ENCODE results near the gene SCN8A.

GRCh38 chr12:51819736-51820525 lies 228.9 kb downstream of the SCN8A start:
- TF ChIP-seq GATA2 (IDR thresholded peaks at IDR 0.05; ENCODE audit: low read depth, low read length) = no peak
- no peak for TF ChIP-seq GATA3 (IDR thresholded peaks at IDR 0.05; ENCODE audit: low read depth, low read length)
